ENCODE results near the gene GPR6.

Gene GPR6

GRCh38 chr6:109984410-109984809 is 6.3 kb downstream of the GPR6 start:
- Histone ChIP-seq H3K27me3 (ENCODE audit: insufficient read depth, low read depth) (no peaks in the 10 kb centered on the region), H4K20me1 (ENCODE audit: insufficient read depth) (no peaks in the 10 kb centered on the region), H3K36me3 (ENCODE audit: insufficient read depth) (no peaks in the 10 kb centered on the region), H3K4me1 (ENCODE audit: low read depth, poor library complexity, severe bottlenecking) (no peaks in the 10 kb centered on the region), H3K79me2 (ENCODE audit: insufficient read depth, low read depth) (no peaks in the 10 kb centered on the region), H3K9ac (no peak overlapping the region), H2AFZ (ENCODE audit: low read depth) (no peak overlapping the region), H3K4me3 (IDR thresholded peaks at IDR 0.05; ENCODE audit: insufficient read depth, low read depth, low read length) (no peak overlapping the region), H3K4me2 (no peak overlapping the region), H3K27ac (no peak overlapping the region)
- TF ChIP-seq, protein P1, sequence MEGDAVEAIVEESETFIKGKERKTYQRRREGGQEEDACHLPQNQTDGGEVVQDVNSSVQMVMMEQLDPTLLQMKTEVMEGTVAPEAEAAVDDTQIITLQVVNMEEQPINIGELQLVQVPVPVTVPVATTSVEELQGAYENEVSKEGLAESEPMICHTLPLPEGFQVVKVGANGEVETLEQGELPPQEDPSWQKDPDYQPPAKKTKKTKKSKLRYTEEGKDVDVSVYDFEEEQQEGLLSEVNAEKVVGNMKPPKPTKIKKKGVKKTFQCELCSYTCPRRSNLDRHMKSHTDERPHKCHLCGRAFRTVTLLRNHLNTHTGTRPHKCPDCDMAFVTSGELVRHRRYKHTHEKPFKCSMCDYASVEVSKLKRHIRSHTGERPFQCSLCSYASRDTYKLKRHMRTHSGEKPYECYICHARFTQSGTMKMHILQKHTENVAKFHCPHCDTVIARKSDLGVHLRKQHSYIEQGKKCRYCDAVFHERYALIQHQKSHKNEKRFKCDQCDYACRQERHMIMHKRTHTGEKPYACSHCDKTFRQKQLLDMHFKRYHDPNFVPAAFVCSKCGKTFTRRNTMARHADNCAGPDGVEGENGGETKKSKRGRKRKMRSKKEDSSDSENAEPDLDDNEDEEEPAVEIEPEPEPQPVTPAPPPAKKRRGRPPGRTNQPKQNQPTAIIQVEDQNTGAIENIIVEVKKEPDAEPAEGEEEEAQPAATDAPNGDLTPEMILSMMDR (conservative IDR thresholded peaks at IDR 0.05; ENCODE audit: low read depth, low read length) = no peak

DNA sequence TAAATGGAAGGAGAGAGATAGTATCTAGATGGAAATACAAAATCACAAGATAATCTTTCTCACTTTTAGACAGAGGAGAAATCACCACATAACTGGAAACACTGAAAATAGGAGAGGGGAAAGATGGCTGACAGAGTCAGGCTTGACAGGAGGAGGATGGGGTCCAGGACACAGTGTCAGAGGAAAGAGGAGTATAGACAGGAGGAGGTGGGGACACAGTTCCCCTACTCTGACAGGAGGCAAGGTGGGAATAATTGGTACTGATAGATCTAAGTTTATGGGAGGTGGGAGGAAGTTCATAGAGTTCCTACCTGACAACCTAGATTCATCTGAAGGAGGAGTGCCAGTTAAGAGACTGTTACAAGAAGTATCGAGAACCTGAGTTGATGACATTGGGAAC is 9.1 kb downstream of the GPR6 start:
- no peak overlapping the region for H3K4me3 ChIP-seq (IDR thresholded peaks at IDR 0.05; ENCODE audit: insufficient read depth, low read depth, low read length)
- no peaks in the 10 kb centered on the region for H4K20me1 ChIP-seq (ENCODE audit: insufficient read depth)
- no peaks in the 10 kb centered on the region for H3K36me3 ChIP-seq (ENCODE audit: insufficient read depth)
- no peak overlapping the region for H3K27ac ChIP-seq
- no peak overlapping the region for H3K9ac ChIP-seq
- H3K4me1 ChIP-seq (ENCODE audit: low read depth, poor library complexity, severe bottlenecking) = no peaks in the 10 kb centered on the region
- no peaks in the 10 kb centered on the region for H3K27me3 ChIP-seq (ENCODE audit: insufficient read depth, low read depth)
- TF ChIP-seq, protein P1 (conservative IDR thresholded peaks at IDR 0.05; ENCODE audit: low read depth, low read length) = no peak
- no peaks in the 10 kb centered on the region for H3K79me2 ChIP-seq (ENCODE audit: insufficient read depth, low read depth)
- no peak overlapping the region for H2AFZ ChIP-seq (ENCODE audit: low read depth)
- no peak overlapping the region for H3K4me2 ChIP-seq

DNA sequence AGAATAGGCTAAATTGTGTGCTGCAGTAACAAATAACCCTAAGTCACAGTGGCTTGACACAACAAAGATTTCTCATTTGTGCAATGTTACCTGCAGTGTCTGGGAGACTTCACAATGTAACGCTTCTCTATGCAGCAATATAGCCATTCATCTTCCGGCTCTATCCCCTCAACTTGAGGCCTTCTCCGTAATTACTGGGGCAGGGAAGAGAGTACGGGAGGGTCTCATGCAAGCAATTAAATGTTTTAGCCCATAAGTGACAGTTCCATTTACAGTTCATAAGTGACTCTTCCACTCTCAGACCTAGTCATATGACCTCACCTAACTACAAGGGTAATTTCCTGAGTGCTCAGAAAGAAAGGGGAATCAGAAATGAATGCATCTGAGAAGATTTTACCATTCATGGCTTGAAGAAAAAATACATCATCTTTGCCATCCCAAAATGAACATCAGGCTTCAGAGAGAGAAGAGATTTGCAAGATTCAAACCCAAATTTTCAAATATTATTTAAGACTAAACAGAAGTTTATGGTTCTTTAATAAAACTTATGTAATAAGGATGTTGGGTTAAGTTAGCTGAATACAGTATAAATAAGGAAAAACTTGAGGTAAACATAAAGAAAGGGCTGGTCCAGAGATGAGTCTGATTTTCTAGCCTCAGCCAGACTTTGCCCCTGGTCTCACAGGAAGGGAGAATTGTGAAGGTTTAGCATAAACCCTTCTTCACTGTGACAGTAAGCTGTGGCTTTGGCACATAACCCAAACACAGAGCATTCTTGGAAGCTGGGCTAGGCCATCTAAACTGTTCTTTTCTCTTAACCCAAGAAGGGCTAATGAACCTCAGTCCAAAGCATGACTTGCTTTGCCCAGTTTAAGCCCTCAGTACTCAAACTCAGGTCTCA is 13.3 kb downstream of the GPR6 start:
- H3K27ac ChIP-seq = no peak overlapping the region
- H3K27me3 ChIP-seq (ENCODE audit: insufficient read depth, low read depth) = no peaks in the 10 kb centered on the region
- H3K4me3 ChIP-seq (IDR thresholded peaks at IDR 0.05; ENCODE audit: insufficient read depth, low read depth, low read length) = no peak overlapping the region
- no peak overlapping the region for H3K9ac ChIP-seq
- H3K4me1 ChIP-seq (ENCODE audit: low read depth, poor library complexity, severe bottlenecking) = no peaks in the 10 kb centered on the region
- TF ChIP-seq, protein P1 (conservative IDR thresholded peaks at IDR 0.05; ENCODE audit: low read depth, low read length) = no peak
- H2AFZ ChIP-seq (ENCODE audit: low read depth) = no peak overlapping the region
- H3K4me2 ChIP-seq = no peak overlapping the region
- H4K20me1 ChIP-seq (ENCODE audit: insufficient read depth) = no peaks in the 10 kb centered on the region
- no peaks in the 10 kb centered on the region for H3K79me2 ChIP-seq (ENCODE audit: insufficient read depth, low read depth)
- H3K36me3 ChIP-seq (ENCODE audit: insufficient read depth) = no peaks in the 10 kb centered on the region

- Histone ChIP-seq H3K4me2 (no peak overlapping the region), H3K9ac (no peak overlapping the region), H3K27me3 (ENCODE audit: insufficient read depth, low read depth) (no peaks in the 10 kb centered on the region), H3K27ac (no peak overlapping the region), H3K36me3 (ENCODE audit: insufficient read depth) (no peaks in the 10 kb centered on the region), H3K79me2 (ENCODE audit: insufficient read depth, low read depth) (no peaks in the 10 kb centered on the region), H2AFZ (ENCODE audit: low read depth) (no peak overlapping the region), H3K4me3 (IDR thresholded peaks at IDR 0.05; ENCODE audit: insufficient read depth, low read depth, low read length) (no peak overlapping the region), H4K20me1 (ENCODE audit: insufficient read depth) (no peaks in the 10 kb centered on the region), H3K4me1 (ENCODE audit: low read depth, poor library complexity, severe bottlenecking) (no peaks in the 10 kb centered on the region)
- TF ChIP-seq, protein P1 (conservative IDR thresholded peaks at IDR 0.05; ENCODE audit: low read depth, low read length) = no peak
Observed at GRCh38 chr6:109998159-109998785, 20.2 kb downstream of the GPR6 start.

Measured in KMS-11 (cell line).